Ectodermal cell (in vitro differentiated cells): Measurements from ENCODE around the gene ANAPC2.

Experiments
- H3K27ac ChIP-seq: 2 replicates; pipeline ENCODE4 v1.7.0; 2013; ENCODE audit warnings: mild to moderate bottlenecking, low read depth, low read length; ENCODE audit not compliant: insufficient read depth, poor library complexity, severe bottlenecking
- H3K27me3 ChIP-seq: 2 replicates; pipeline ENCODE4 v1.7.0; 2013; ENCODE audit warnings: mild to moderate bottlenecking, low read length; ENCODE audit not compliant: insufficient read depth, control insufficient read depth, poor library complexity, severe bottlenecking
- H3K36me3 ChIP-seq: one replicate; pipeline ENCODE4 v1.7.0; 2013; ENCODE audit warnings: low read length; ENCODE audit not compliant: control insufficient read depth, insufficient read depth
- H3K4me1 ChIP-seq: one replicate; pipeline ENCODE4 v1.7.0; 2013; ENCODE audit warnings: low read length; ENCODE audit not compliant: control insufficient read depth, insufficient read depth
- H3K4me3 ChIP-seq: 2 replicates; pipeline ENCODE4 v1.7.0; 2013; ENCODE audit warnings: low read depth, low read length, control low read depth; ENCODE audit not compliant: insufficient read depth
- H3K9me3 ChIP-seq: 2 replicates; pipeline ENCODE4 v1.7.0; 2013; ENCODE audit warnings: mild to moderate bottlenecking, low read length, moderate library complexity; ENCODE audit not compliant: control insufficient read depth
- WGBS, 2 experiments: methylation state at CpG; one replicate each; pipeline ENCODE4 v1.1.7; 2013; ENCODE audit warnings: missing lambda C conversion rate in 2 of 2; 5-methylcytosine and 5-hydroxymethylcytosine counted together

Gene ANAPC2

GRCh38 chr9:137159105-137160053, 29.0 kb downstream of the ANAPC2 start:
- no peaks in the 10 kb centered on the region for H3K9me3 ChIP-seq
- WGBS, 2 experiments = 50 to 52% methylated on average over 14 of the region's 14 CpGs
- H3K27me3 ChIP-seq = peaks cover 99% of the 10 kb centered on the region
- no peak overlapping the region for H3K4me3 ChIP-seq
- H3K4me1 ChIP-seq = no peaks in the 10 kb centered on the region
- no peaks in the 10 kb centered on the region for H3K36me3 ChIP-seq
- no peak overlapping the region for H3K27ac ChIP-seq

GRCh38 chr9:137158625-137159024, 29.7 kb downstream of the ANAPC2 start:
- H3K4me3 ChIP-seq = no peak overlapping the region
- H3K36me3 ChIP-seq = no peaks in the 10 kb centered on the region
- H3K9me3 ChIP-seq = no peaks in the 10 kb centered on the region
- peaks cover 91% of the 10 kb centered on the region for H3K27me3 ChIP-seq
- WGBS, 2 experiments = 54 to 55% methylated on average over 4 of the region's 4 CpGs
- H3K27ac ChIP-seq = no peak overlapping the region
- H3K4me1 ChIP-seq = no peaks in the 10 kb centered on the region

- no peak overlapping the region for H3K27ac ChIP-seq
- WGBS, 2 experiments = 73 to 74% methylated on average over 19 of the region's 19 CpGs
- no peaks in the 10 kb centered on the region for H3K9me3 ChIP-seq
- H3K36me3 ChIP-seq = no peaks in the 10 kb centered on the region
- H3K4me3 ChIP-seq = no peak overlapping the region
- peaks cover 83% of the 10 kb centered on the region for H3K27me3 ChIP-seq
- no peaks in the 10 kb centered on the region for H3K4me1 ChIP-seq
Measured at GRCh38 chr9:137157618-137158415, 30.5 kb downstream of the ANAPC2 start.

- WGBS, 2 experiments = 50 to 57% methylated on average over 65 of the region's 65 CpGs
- no peaks in the 10 kb centered on the region for H3K4me1 ChIP-seq
- no peaks in the 10 kb centered on the region for H3K36me3 ChIP-seq
- peaks cover 72% of the 10 kb centered on the region for H3K27me3 ChIP-seq
- H3K27ac ChIP-seq = no peak overlapping the region
- no peaks in the 10 kb centered on the region for H3K9me3 ChIP-seq
- H3K4me3 ChIP-seq = no peak overlapping the region
Measured at GRCh38 chr9:137156567-137157375, 31.6 kb downstream of the ANAPC2 start.

GRCh38 chr9:137152844-137153405, 35.4 kb downstream of the ANAPC2 start:
- WGBS, 2 experiments = 89 to 91% methylated on average over 7 of the region's 7 CpGs
- no peak overlapping the region for H3K4me3 ChIP-seq
- H3K4me1 ChIP-seq = no peaks in the 10 kb centered on the region
- no peak overlapping the region for H3K27ac ChIP-seq
- peaks cover 42% of the 10 kb centered on the region for H3K27me3 ChIP-seq
- H3K9me3 ChIP-seq = no peaks in the 10 kb centered on the region
- H3K36me3 ChIP-seq = no peaks in the 10 kb centered on the region

GRCh38 chr9:137150617-137151457, 37.5 kb downstream of the ANAPC2 start:
- H3K9me3 ChIP-seq = no peaks in the 10 kb centered on the region
- peaks cover 32% of the 10 kb centered on the region for H3K27me3 ChIP-seq
- no peaks in the 10 kb centered on the region for H3K36me3 ChIP-seq
- WGBS, 2 experiments = 69 to 70% methylated on average over 34 of the region's 34 CpGs
- no peak overlapping the region for H3K27ac ChIP-seq
- no peak overlapping the region for H3K4me3 ChIP-seq
- H3K4me1 ChIP-seq = no peaks in the 10 kb centered on the region

GRCh38 chr9:137149942-137150616, 38.3 kb downstream of the ANAPC2 start:
- no peaks in the 10 kb centered on the region for H3K36me3 ChIP-seq
- no peak overlapping the region for H3K4me3 ChIP-seq
- peaks cover 28% of the 10 kb centered on the region for H3K27me3 ChIP-seq
- H3K9me3 ChIP-seq = no peaks in the 10 kb centered on the region
- WGBS, 2 experiments = 82 to 84% methylated on average over 20 of the region's 20 CpGs
- H3K27ac ChIP-seq = no peak overlapping the region
- no peaks in the 10 kb centered on the region for H3K4me1 ChIP-seq

GRCh38 chr9:137149363-137149762, 39.0 kb downstream of the ANAPC2 start:
- no peaks in the 10 kb centered on the region for H3K36me3 ChIP-seq
- no peaks in the 10 kb centered on the region for H3K4me1 ChIP-seq
- H3K27me3 ChIP-seq = peaks cover 23% of the 10 kb centered on the region
- no peaks in the 10 kb centered on the region for H3K9me3 ChIP-seq
- no peak overlapping the region for H3K4me3 ChIP-seq
- no peak overlapping the region for H3K27ac ChIP-seq
- 84 to 90% methylated on average over 5 of the region's 5 CpGs for WGBS, 2 experiments

GRCh38 chr9:137148661-137149060, 39.7 kb downstream of the ANAPC2 start:
- no peaks in the 10 kb centered on the region for H3K4me1 ChIP-seq
- no peak overlapping the region for H3K27ac ChIP-seq
- H3K9me3 ChIP-seq = no peaks in the 10 kb centered on the region
- 89% methylated on average over 19 of the region's 19 CpGs for WGBS, 2 experiments
- H3K4me3 ChIP-seq = no peak overlapping the region
- H3K36me3 ChIP-seq = no peaks in the 10 kb centered on the region
- peaks cover 28% of the 10 kb centered on the region for H3K27me3 ChIP-seq
